ENCODE results near the gene SNX10. TPM values are rescaled to one million over a fixed set of nuclear protein-coding genes. Genes with fewer than 3 reads are reported as not detected.
A peak's percentile ranks its signal among the peaks of the same experiment; 100 is the strongest.

The SNX10 gene
- total and polyA plus RNA-seq, 12 donors = 0.75 to 11.9 (median 1.6) TPM

DNA sequence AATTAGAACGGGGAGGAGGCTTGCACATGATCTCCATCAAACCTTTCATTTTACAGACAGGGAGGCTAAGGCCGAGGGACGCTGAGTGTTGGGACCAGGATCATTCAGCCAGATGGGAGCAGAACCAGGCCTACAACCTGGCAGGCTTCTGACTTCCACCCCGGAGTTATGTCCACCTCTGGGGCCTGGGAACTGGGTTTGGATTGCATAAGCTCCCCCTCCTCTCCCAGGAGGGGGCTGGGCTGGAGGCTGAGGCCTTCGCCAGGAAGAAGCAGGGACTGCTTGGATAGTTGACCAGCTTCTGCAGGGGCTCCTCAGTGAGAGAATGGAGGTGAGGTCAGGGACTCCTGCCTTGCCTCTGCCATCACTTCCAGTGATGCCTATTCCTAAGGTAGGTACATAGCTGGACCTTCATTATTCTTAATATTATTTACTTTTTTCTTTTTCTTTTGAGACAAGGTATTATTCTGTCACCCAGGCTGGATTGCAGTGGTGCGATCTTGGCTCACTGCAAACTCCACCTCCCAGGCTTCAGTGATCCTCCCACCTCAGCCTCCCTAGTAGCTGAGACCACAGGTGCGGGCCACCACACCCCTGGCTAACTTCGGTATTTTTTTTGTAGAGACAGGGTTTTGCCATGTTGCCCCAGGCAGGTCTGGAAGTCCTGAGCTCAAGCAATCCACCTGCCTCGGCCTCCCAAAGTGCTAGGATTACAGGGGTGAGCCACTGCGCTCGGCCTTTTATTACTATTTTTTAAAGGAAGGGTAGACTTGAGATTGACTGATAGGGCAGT, 1.3 kb downstream of the SNX10 start:
- Histone ChIP-seq H3K27ac (peak overlapping the region in 1 of 10 donors; percentile 89), H3K27me3 (peaks cover 0 to 22% (median 5%) of the 10 kb centered on the region in 7 donors), H3K9me3 (no peaks in the 10 kb centered on the region), H3K4me1 (peaks cover 0 to 32% (median 6%) of the 10 kb centered on the region in 9 donors), H3K4me3 (peak overlapping the region in 5 of 10 donors; percentile 58 to 76 (median 66)), H3K36me3 (no peaks in the 10 kb centered on the region)
- TF ChIP-seq, protein P1, sequence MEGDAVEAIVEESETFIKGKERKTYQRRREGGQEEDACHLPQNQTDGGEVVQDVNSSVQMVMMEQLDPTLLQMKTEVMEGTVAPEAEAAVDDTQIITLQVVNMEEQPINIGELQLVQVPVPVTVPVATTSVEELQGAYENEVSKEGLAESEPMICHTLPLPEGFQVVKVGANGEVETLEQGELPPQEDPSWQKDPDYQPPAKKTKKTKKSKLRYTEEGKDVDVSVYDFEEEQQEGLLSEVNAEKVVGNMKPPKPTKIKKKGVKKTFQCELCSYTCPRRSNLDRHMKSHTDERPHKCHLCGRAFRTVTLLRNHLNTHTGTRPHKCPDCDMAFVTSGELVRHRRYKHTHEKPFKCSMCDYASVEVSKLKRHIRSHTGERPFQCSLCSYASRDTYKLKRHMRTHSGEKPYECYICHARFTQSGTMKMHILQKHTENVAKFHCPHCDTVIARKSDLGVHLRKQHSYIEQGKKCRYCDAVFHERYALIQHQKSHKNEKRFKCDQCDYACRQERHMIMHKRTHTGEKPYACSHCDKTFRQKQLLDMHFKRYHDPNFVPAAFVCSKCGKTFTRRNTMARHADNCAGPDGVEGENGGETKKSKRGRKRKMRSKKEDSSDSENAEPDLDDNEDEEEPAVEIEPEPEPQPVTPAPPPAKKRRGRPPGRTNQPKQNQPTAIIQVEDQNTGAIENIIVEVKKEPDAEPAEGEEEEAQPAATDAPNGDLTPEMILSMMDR (IDR thresholded peaks at IDR 0.05) = no peak
- intact Hi-C loops (cut with DNase I) = no loop called here
- DNase-seq (no peak), ATAC-seq (peak in 2 of 8 donors; percentile 23 to 47)
- WGBS, 2 donors = 88 to 89% methylated on average over 11 of the region's 11 CpGs

DNA sequence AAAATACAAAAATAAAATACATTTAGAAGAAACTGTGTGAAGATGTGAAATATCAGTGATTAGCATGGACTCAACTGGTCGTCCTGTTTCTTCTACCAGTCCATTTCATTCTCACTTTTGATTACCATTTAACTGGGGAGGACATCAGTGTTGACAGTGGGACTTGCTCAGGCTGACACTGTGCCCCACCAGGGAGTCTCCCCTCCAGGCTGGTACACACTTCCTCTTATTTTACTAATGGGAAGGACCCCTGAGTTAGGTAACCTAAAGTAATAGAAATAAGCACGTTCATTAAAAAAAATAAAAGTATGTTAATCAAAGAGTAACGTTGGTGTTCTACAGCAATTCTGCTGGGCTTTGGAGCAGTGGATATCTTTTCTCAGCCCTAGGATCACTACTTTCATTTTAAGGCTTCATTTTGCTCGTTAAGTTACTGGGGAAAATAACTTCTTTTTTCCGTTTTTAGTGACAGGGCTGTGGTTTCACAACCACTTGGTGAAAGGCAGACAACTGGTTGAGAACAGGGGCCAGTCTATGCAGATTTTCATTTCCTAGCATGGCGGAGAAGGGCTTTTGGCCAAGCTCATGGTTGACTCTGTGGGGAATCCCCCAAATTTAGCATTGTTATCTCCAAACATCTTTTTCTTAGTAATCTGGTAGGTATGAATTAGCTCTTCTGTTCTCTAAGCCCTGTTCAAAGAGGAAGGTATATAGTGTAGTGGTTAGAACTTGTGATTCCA, 2.1 kb downstream of the SNX10 start:
- TF ChIP-seq, protein P1 (IDR thresholded peaks at IDR 0.05) = no peak
- peaks cover 0 to 34% (median 6%) of the 10 kb centered on the region in 9 donors for H3K4me1 ChIP-seq
- DNase-seq (no peak), ATAC-seq (peak in 1 of 8 donors; percentile 31)
- peaks cover 0 to 18% (median 5%) of the 10 kb centered on the region in 7 donors for H3K27me3 ChIP-seq
- no peaks in the 10 kb centered on the region for H3K9me3 ChIP-seq
- H3K36me3 ChIP-seq = no peaks in the 10 kb centered on the region
- WGBS, 2 donors = 80 to 84% methylated on average over 6 of the region's 6 CpGs
- intact Hi-C loops (cut with DNase I) = no loop called here
- H3K4me3 ChIP-seq = peak overlapping the region in 2 of 10 donors; percentile 58 to 76
- peak overlapping the region in 1 of 10 donors; percentile 89 for H3K27ac ChIP-seq

DNA sequence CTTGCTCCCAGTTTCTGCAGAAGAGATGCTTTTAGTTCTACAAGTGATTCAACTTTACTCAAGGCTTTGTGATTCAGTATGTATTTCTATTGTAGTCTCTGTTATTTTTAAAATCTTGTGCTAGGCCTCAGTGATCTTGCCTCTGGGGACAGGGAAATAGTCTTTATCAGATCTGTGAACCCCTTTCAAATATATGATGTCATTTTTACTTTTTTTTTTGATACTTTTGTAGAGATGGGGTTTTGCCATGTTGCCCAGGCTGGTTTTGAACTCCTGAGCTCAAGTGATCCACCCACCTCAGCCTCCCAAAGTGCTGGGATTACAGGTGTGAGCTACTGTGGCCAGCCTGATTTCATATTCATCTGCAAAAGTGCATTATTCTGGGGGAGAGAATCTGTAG, 3.4 kb downstream of the SNX10 start:
- H3K4me1 ChIP-seq = peaks cover 0 to 34% (median 6%) of the 10 kb centered on the region in 9 donors
- peak overlapping the region in 1 of 10 donors; percentile 89 for H3K27ac ChIP-seq
- DNase-seq (no peak), ATAC-seq (no peak)
- TF ChIP-seq, protein P1 (IDR thresholded peaks at IDR 0.05) = no peak
- no peaks in the 10 kb centered on the region for H3K36me3 ChIP-seq
- peaks cover 0 to 18% (median 5%) of the 10 kb centered on the region in 7 donors for H3K27me3 ChIP-seq
- H3K4me3 ChIP-seq = no peak overlapping the region
- intact Hi-C loops (cut with DNase I) = no loop called here
- H3K9me3 ChIP-seq = no peaks in the 10 kb centered on the region

DNA sequence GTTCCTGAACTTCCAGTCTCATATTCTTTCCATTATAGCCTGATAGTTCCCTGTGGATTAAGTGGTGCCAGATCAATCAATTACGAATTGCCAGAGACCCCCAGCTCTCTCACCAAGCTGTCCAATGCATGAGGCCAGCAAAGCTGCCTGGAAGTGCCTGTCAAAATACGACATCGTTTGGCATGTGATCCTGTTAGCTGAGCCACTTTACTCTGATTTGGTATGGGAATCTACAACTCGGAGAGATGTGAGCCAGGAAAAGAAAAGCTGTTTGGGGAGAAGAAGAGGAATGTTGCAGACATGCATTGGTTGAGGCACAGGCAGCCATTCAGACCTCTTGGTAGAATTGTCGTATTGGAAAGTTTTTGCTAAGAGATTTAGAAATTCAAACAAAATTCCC, 3.9 kb downstream of the SNX10 start:
- 85 to 92% methylated on average over 5 of the region's 5 CpGs for WGBS, 2 donors
- Histone ChIP-seq H3K36me3 (no peaks in the 10 kb centered on the region), H3K27ac (no peak overlapping the region), H3K9me3 (no peaks in the 10 kb centered on the region), H3K4me3 (no peak overlapping the region), H3K27me3 (peaks cover 0 to 18% (median 5%) of the 10 kb centered on the region in 7 donors), H3K4me1 (peaks cover 0 to 34% (median 6%) of the 10 kb centered on the region in 9 donors)
- no peak for DNase-seq
- TF ChIP-seq, protein P1 (IDR thresholded peaks at IDR 0.05) = no peak
- intact Hi-C loops (cut with DNase I) = no loop called here
- ATAC-seq = no peak
